ENCODE results near the gene U2SURP. TPM values are rescaled to one million over a fixed set of nuclear protein-coding genes. Genes with fewer than 3 reads are reported as not detected.

Gene U2SURP
- total RNA-seq, 2 donors from 2014 or later: 26.3 to 33.7 TPM

- peaks cover 0 to 29% of the 10 kb centered on the region in 2 donors for H3K4me1 ChIP-seq
- no peak for DNase-seq (ENCODE audit: low spot score)
- H3K36me3 ChIP-seq: no peaks in the 10 kb centered on the region
- H3K4me3 ChIP-seq: no peak overlapping the region
- H3K27me3 ChIP-seq: no peaks in the 10 kb centered on the region
- H3K27ac ChIP-seq: peak overlapping the region; percentile 67 to 68
- no peaks in the 10 kb centered on the region for H3K9me3 ChIP-seq
- TF ChIP-seq CTCF (IDR thresholded peaks at IDR 0.05): no peak
Measured at GRCh38 chr3:142972092-142972753, 29.1 kb upstream of the U2SURP start.

GRCh38 chr3:142973217-142974009 is 28.0 kb upstream of the U2SURP start:
- Histone ChIP-seq H3K9me3 (no peaks in the 10 kb centered on the region), H3K36me3 (no peaks in the 10 kb centered on the region), H3K27me3 (no peaks in the 10 kb centered on the region), H3K4me3 (no peak overlapping the region), H3K4me1 (peaks cover 0 to 29% of the 10 kb centered on the region in 2 donors), H3K27ac (peak overlapping the region; percentile 67 to 68)
- DNase-seq (ENCODE audit: low spot score): no peak
- no peak for TF ChIP-seq CTCF (IDR thresholded peaks at IDR 0.05)

- Histone ChIP-seq H3K4me1 (peaks cover 0 to 29% of the 10 kb centered on the region in 2 donors), H3K36me3 (no peaks in the 10 kb centered on the region), H3K27ac (peak overlapping the region in 1 of 2 donors; percentile 59), H3K4me3 (no peak overlapping the region), H3K9me3 (no peaks in the 10 kb centered on the region), H3K27me3 (no peaks in the 10 kb centered on the region)
- TF ChIP-seq CTCF (IDR thresholded peaks at IDR 0.05): no peak
- no peak for DNase-seq (ENCODE audit: low spot score)
Measured at GRCh38 chr3:142975316-142975995, 25.9 kb upstream of the U2SURP start.

GRCh38 chr3:142976621-142977398 is 24.6 kb upstream of the U2SURP start:
- DNase-seq (ENCODE audit: low spot score): peak; percentile 90
- no peaks in the 10 kb centered on the region for H3K36me3 ChIP-seq
- no peak overlapping the region for H3K4me3 ChIP-seq
- H3K9me3 ChIP-seq: no peaks in the 10 kb centered on the region
- peaks cover 0 to 28% of the 10 kb centered on the region in 2 donors for H3K4me1 ChIP-seq
- no peaks in the 10 kb centered on the region for H3K27me3 ChIP-seq
- peak overlapping the region; percentile 43 to 51 for H3K27ac ChIP-seq
- TF ChIP-seq CTCF (IDR thresholded peaks at IDR 0.05): no peak

GRCh38 chr3:142977399-142977728 is 24.0 kb upstream of the U2SURP start:
- no peak overlapping the region for H3K4me3 ChIP-seq
- TF ChIP-seq CTCF (IDR thresholded peaks at IDR 0.05): no peak
- no peaks in the 10 kb centered on the region for H3K36me3 ChIP-seq
- no peaks in the 10 kb centered on the region for H3K9me3 ChIP-seq
- H3K27ac ChIP-seq: no peak overlapping the region
- H3K27me3 ChIP-seq: no peaks in the 10 kb centered on the region
- no peak for DNase-seq (ENCODE audit: low spot score)
- peaks cover 0 to 22% of the 10 kb centered on the region in 2 donors for H3K4me1 ChIP-seq
